ENCODE data around the gene CACNG4. TPM values are rescaled to one million over a fixed set of nuclear protein-coding genes. Genes with fewer than 3 reads are reported as not detected.

Gene CACNG4
- total RNA-seq, 1 donor from 2014 or later, result 5.8 TPM

- Histone ChIP-seq H2AFZ (ENCODE audit: low read depth, low read length) (no peak overlapping the region), H3K27me3 (ENCODE audit: insufficient read depth, low read length) (no peaks in the 10 kb centered on the region), H4K20me1 (ENCODE audit: insufficient read depth, low read length) (no peaks in the 10 kb centered on the region), H3K4me2 (ENCODE audit: low read length) (peak overlapping the region; percentile 76), H3K27ac (ENCODE audit: low read depth, low read length) (peak overlapping the region; percentile 57), H3K4me1 (ENCODE audit: insufficient read depth, low read length) (peaks cover 24% of the 10 kb centered on the region), H3K36me3 (ENCODE audit: insufficient read depth, low read length) (no peaks in the 10 kb centered on the region), H3K79me2 (ENCODE audit: insufficient read depth, low read length) (no peaks in the 10 kb centered on the region), H3K9me3 (ENCODE audit: insufficient read depth, low read depth, low read length) (no peaks in the 10 kb centered on the region), H3K9ac (ENCODE audit: low read length) (peak overlapping the region; percentile 43), H3K4me3 (ENCODE audit: insufficient read depth, low read depth, low read length) (no peak overlapping the region)
- H3K9me3 Mint-ChIP-seq (ENCODE audit: unreplicated experiment), result peaks cover 3% of the 10 kb centered on the region
- peaks cover 3% of the 10 kb centered on the region for H3K36me3 Mint-ChIP-seq (ENCODE audit: low read depth, unreplicated experiment)
- no peak for TF ChIP-seq CTCF (IDR thresholded peaks at IDR 0.05; ENCODE audit: insufficient read depth, low read depth, low read length)
- TF ChIP-seq EZH2 (IDR thresholded peaks at IDR 0.05; ENCODE audit: insufficient read depth, low read length), result no peak
- peaks cover 4% of the 10 kb centered on the region for H3K27me3 Mint-ChIP-seq (ENCODE audit: low read depth, unreplicated experiment)
- peaks cover 12% of the 10 kb centered on the region for H3K4me1 Mint-ChIP-seq (ENCODE audit: low read depth, unreplicated experiment)
- peak; percentile 92 for DNase-seq (ENCODE audit: low read depth)
- H3K27ac Mint-ChIP-seq (ENCODE audit: unreplicated experiment), result peak overlapping the region; percentile 95
- H3K4me3 Mint-ChIP-seq (ENCODE audit: unreplicated experiment), result no peak overlapping the region
- peak; percentile 96 for FAIRE-seq
These were observed 12.4 kb upstream of the CACNG4 start for GRCh38 chr17:66952031-66952524.

GRCh38 chr17:66952681-66953629 is 11.6 kb upstream of the CACNG4 start:
- H3K27ac Mint-ChIP-seq (ENCODE audit: unreplicated experiment), result peak overlapping the region; percentile 95
- Histone ChIP-seq H3K4me1 (ENCODE audit: insufficient read depth, low read length) (peaks cover 24% of the 10 kb centered on the region), H3K27ac (ENCODE audit: low read depth, low read length) (peak overlapping the region; percentile 57), H3K27me3 (ENCODE audit: insufficient read depth, low read length) (no peaks in the 10 kb centered on the region), H3K4me3 (ENCODE audit: insufficient read depth, low read depth, low read length) (no peak overlapping the region), H3K36me3 (ENCODE audit: insufficient read depth, low read length) (no peaks in the 10 kb centered on the region), H3K4me2 (ENCODE audit: low read length) (peak overlapping the region; percentile 76), H3K9me3 (ENCODE audit: insufficient read depth, low read depth, low read length) (no peaks in the 10 kb centered on the region), H2AFZ (ENCODE audit: low read depth, low read length) (no peak overlapping the region), H3K9ac (ENCODE audit: low read length) (peak overlapping the region; percentile 43), H4K20me1 (ENCODE audit: insufficient read depth, low read length) (no peaks in the 10 kb centered on the region), H3K79me2 (ENCODE audit: insufficient read depth, low read length) (no peaks in the 10 kb centered on the region)
- no peak for TF ChIP-seq EZH2 (IDR thresholded peaks at IDR 0.05; ENCODE audit: insufficient read depth, low read length)
- TF ChIP-seq CTCF (IDR thresholded peaks at IDR 0.05; ENCODE audit: insufficient read depth, low read depth, low read length), result no peak
- peaks cover 12% of the 10 kb centered on the region for H3K4me1 Mint-ChIP-seq (ENCODE audit: low read depth, unreplicated experiment)
- peaks cover 4% of the 10 kb centered on the region for H3K27me3 Mint-ChIP-seq (ENCODE audit: low read depth, unreplicated experiment)
- DNase-seq (ENCODE audit: low read depth), result no peak
- no peak overlapping the region for H3K4me3 Mint-ChIP-seq (ENCODE audit: unreplicated experiment)
- FAIRE-seq, result no peak
- peaks cover 3% of the 10 kb centered on the region for H3K9me3 Mint-ChIP-seq (ENCODE audit: unreplicated experiment)
- peaks cover 3% of the 10 kb centered on the region for H3K36me3 Mint-ChIP-seq (ENCODE audit: low read depth, unreplicated experiment)
